H1 (cell line): ENCODE data around the gene HELZ2. TPM values are rescaled to one million over a fixed set of nuclear protein-coding genes. Genes with fewer than 3 reads are reported as not detected.

Experiments used
- RBBP5 ChIP-seq: IDR thresholded peaks from 2 replicates; pipeline ENCODE4 v1.7.1; 2012; ENCODE audit warnings: low read depth, mild to moderate bottlenecking, inconsistent platforms, low read length, moderate library complexity, borderline replicate concordance
- polyA plus RNA-seq, 7 experiments: library from polyadenylated mRNA; depleted of rRNA in 3 of 7; stranded (reverse) in 5 of 7; unstranded in 2 of 7; fragments of >200 nt in 5 of 7; fragments of 200-250 nt in 2 of 7; gene quantifications; 1 replicate in 5 of 7; 2 replicates in 1 of 7; 4 replicates in 1 of 7; pipeline versions ENCODE4 v1.2.1 to v1.2.3, GENCODE V29; 2011 to 2013; ENCODE audit warnings: missing spikeins in 2 of 7, mixed read lengths in 2 of 7
- total RNA-seq: library from RNA; stranded (reverse); fragmentation: NEBNext Ultra II Directional; extraction: Animal tissue kit (Norgen Biotek cat#: 25700); gene quantifications from 2 replicates; pipeline ENCODE4 v1.2.1, GENCODE V29; 2021

The HELZ2 gene
- total and polyA plus RNA-seq, 2 of the 8 experiments (the other 6 are each of a cell fraction or from before 2014, with no cell fraction given) = 7.9 to 17.5 TPM

- TF ChIP-seq RBBP5 = no peak
Observed at GRCh38 chr20:63557481-63557891, 16.6 kb downstream of the HELZ2 start (continued).
